ENCODE data around the gene TMEM186.

DNA sequence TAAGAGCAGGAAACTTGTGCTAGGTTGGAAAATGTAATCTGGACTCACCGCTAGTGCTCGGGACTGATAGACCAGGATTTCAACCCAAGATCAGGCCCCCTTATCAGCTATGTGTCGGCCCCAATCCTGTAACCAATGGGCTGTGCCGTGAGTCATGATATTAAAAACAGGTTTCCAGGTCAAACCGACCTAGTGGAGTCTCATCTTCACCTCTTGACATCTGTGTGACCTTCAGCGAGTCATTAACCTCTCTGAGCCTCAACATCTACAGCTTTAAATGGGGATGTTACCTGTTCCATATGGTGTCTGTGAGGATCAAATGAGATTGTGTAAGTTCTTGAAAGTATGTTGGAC lies 712 bp upstream of the TMEM186 start:
- TF ChIP-seq, protein P1, sequence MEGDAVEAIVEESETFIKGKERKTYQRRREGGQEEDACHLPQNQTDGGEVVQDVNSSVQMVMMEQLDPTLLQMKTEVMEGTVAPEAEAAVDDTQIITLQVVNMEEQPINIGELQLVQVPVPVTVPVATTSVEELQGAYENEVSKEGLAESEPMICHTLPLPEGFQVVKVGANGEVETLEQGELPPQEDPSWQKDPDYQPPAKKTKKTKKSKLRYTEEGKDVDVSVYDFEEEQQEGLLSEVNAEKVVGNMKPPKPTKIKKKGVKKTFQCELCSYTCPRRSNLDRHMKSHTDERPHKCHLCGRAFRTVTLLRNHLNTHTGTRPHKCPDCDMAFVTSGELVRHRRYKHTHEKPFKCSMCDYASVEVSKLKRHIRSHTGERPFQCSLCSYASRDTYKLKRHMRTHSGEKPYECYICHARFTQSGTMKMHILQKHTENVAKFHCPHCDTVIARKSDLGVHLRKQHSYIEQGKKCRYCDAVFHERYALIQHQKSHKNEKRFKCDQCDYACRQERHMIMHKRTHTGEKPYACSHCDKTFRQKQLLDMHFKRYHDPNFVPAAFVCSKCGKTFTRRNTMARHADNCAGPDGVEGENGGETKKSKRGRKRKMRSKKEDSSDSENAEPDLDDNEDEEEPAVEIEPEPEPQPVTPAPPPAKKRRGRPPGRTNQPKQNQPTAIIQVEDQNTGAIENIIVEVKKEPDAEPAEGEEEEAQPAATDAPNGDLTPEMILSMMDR (IDR thresholded peaks at IDR 0.05; ENCODE audit: insufficient read depth, low read depth, low read length), result no peak
- no peak for TF ChIP-seq EZH2 (IDR thresholded peaks at IDR 0.05; ENCODE audit: insufficient read depth, low read length)
